Measurements from ENCODE around the gene CORO2B.

DNA sequence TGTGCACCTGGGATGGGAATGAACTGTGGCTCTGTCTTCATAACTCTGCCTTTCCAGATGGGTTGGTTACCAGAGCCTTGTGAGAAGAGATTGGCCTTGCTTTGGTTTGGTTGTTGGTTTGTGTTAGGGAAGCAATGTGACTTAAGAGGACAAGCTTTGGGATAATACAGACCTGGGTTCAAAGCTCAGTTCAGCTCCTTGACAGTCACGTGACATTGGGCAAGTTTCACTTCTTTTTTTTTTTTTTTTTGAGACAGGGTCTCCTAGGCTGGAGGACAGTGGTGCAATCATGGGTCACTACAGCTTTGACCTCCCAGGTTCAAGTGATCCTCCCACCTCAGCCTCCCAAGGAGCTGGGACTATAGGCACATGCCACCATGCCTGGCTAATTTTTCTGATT, 42.7 kb downstream of the CORO2B start:
- TF ChIP-seq, protein P1, sequence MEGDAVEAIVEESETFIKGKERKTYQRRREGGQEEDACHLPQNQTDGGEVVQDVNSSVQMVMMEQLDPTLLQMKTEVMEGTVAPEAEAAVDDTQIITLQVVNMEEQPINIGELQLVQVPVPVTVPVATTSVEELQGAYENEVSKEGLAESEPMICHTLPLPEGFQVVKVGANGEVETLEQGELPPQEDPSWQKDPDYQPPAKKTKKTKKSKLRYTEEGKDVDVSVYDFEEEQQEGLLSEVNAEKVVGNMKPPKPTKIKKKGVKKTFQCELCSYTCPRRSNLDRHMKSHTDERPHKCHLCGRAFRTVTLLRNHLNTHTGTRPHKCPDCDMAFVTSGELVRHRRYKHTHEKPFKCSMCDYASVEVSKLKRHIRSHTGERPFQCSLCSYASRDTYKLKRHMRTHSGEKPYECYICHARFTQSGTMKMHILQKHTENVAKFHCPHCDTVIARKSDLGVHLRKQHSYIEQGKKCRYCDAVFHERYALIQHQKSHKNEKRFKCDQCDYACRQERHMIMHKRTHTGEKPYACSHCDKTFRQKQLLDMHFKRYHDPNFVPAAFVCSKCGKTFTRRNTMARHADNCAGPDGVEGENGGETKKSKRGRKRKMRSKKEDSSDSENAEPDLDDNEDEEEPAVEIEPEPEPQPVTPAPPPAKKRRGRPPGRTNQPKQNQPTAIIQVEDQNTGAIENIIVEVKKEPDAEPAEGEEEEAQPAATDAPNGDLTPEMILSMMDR (IDR thresholded peaks at IDR 0.05) = no peak
- TF ChIP-seq POLR2AphosphoS5 (IDR thresholded peaks at IDR 0.05) (no peak), POLR2A (IDR thresholded peaks at IDR 0.05) (no peak), EP300 (IDR thresholded peaks at IDR 0.05) (no peak)
